ENCODE results near the gene C11orf98. TPM values are rescaled to one million over a fixed set of nuclear protein-coding genes. Genes with fewer than 3 reads are reported as not detected.
A peak's percentile ranks its signal among the peaks of the same experiment; 100 is the strongest.

Gene C11orf98
- total RNA-seq, 2 donors from 2014 or later: 57.9 to 105 TPM

GRCh38 chr11:62667460-62667859 is 2.5 kb upstream of the C11orf98 start:
- Histone ChIP-seq H3K27me3 (no peaks in the 10 kb centered on the region), H3K27ac (no peak overlapping the region), H3K9ac (ENCODE audit: low read depth in 2 of 2, low read length in 2 of 2) (no peak overlapping the region), H3K4me3 (no peak overlapping the region), H3K36me3 (no peaks in the 10 kb centered on the region), H3K9me3 (no peaks in the 10 kb centered on the region), H3K4me1 (peaks cover 23% of the 10 kb centered on the region)
- DNase-seq: no peak
- intact Hi-C loops (cut with DNase I): no loop called here
- TF ChIP-seq CTCF (IDR thresholded peaks at IDR 0.05): no peak

- peak overlapping the region; percentile 68 to 99 for H3K9ac ChIP-seq (ENCODE audit: low read depth in 2 of 2, low read length in 2 of 2)
- intact Hi-C loops (cut with DNase I): no loop called here
- TF ChIP-seq CTCF (IDR thresholded peaks at IDR 0.05): no peak
- no peak for DNase-seq
- no peaks in the 10 kb centered on the region for H3K36me3 ChIP-seq
- no peaks in the 10 kb centered on the region for H3K9me3 ChIP-seq
- peaks cover 23% of the 10 kb centered on the region for H3K4me1 ChIP-seq
- H3K4me3 ChIP-seq: peak overlapping the region; percentile 87
- H3K27me3 ChIP-seq: no peaks in the 10 kb centered on the region
- peak overlapping the region; percentile 96 for H3K27ac ChIP-seq
Measured at GRCh38 chr11:62666259-62666926, 1.4 kb upstream of the C11orf98 start.

- no peak for TF ChIP-seq CTCF (IDR thresholded peaks at IDR 0.05)
Measured at GRCh38 chr11:62665599-62666258, 719 bp upstream of the C11orf98 start.

GRCh38 chr11:62664405-62665074 is 470 bp downstream of the C11orf98 start:
- DNase-seq: peak; percentile 50
- H3K27ac ChIP-seq: peak overlapping the region; percentile 96
- no peaks in the 10 kb centered on the region for H3K9me3 ChIP-seq
- H3K9ac ChIP-seq (ENCODE audit: low read depth in 2 of 2, low read length in 2 of 2): peak overlapping the region; percentile 89 to 99
- no peaks in the 10 kb centered on the region for H3K36me3 ChIP-seq
- peaks cover 18% of the 10 kb centered on the region for H3K4me1 ChIP-seq
- no peak for TF ChIP-seq CTCF (IDR thresholded peaks at IDR 0.05)
- intact Hi-C loops (cut with DNase I): no loop called here
- H3K4me3 ChIP-seq: peak overlapping the region; percentile 87
- no peaks in the 10 kb centered on the region for H3K27me3 ChIP-seq

More at GRCh38 chr11:62665599-62666258, 719 bp upstream of the C11orf98 start:
- Histone ChIP-seq H3K27me3 (no peaks in the 10 kb centered on the region), H3K36me3 (no peaks in the 10 kb centered on the region), H3K9me3 (no peaks in the 10 kb centered on the region), H3K4me3 (peak overlapping the region; percentile 87), H3K4me1 (peaks cover 23% of the 10 kb centered on the region), H3K27ac (peak overlapping the region; percentile 96), H3K9ac (ENCODE audit: low read depth in 2 of 2, low read length in 2 of 2) (peak overlapping the region; percentile 68 to 99)
- intact Hi-C loops (cut with DNase I): no loop called here
- DNase-seq: peak; percentile 64

GRCh38 chr11:62656796-62657429 is 8.1 kb downstream of the C11orf98 start:
- Histone ChIP-seq H3K4me1 (peaks cover 6% of the 10 kb centered on the region), H3K4me3 (no peak overlapping the region), H3K27ac (no peak overlapping the region), H3K9me3 (no peaks in the 10 kb centered on the region), H3K36me3 (no peaks in the 10 kb centered on the region), H3K9ac (ENCODE audit: low read depth in 2 of 2, low read length in 2 of 2) (no peak overlapping the region), H3K27me3 (no peaks in the 10 kb centered on the region)
- DNase-seq: no peak
- no peak for TF ChIP-seq CTCF (IDR thresholded peaks at IDR 0.05)
- intact Hi-C loops (cut with DNase I): no loop called here
